B cell (primary cell): Measurements from ENCODE around the gene SYT6. TPM values are rescaled to one million over a fixed set of nuclear protein-coding genes. Genes with fewer than 3 reads are reported as not detected.

Experiments used
- ATAC-seq: fragments of 200-7000 bp; cut with Tn5 transposase; one replicate; pipeline ENCODE4 v1.10.0; 2021; ENCODE audit warnings: low read depth, mild to moderate bottlenecking, moderate number of reproducible peaks, moderate library complexity
- CTCF ChIA-PET: fragments of 350-600 bp; sonication (Branson Sonifier 250); formaldehyde crosslinking; loops from one replicate; lab custom pipeline; 2021; ENCODE audit warnings: antibody characterized with exemption, inconsistent platforms; lab: Charles Lee
- POLR2A ChIA-PET: fragments of 350-600 bp; sonication (Branson Sonifier 250); formaldehyde crosslinking; loops from one replicate; lab custom pipeline; 2021; ENCODE audit warnings: antibody characterized with exemption; lab: Charles Lee
- DNase-seq: peaks from one replicate; pipeline ENCODE4 v3.0.0; 2013
- H2AFZ ChIP-seq: 2 replicates; pipeline ENCODE4 v1.6.1; 2012; ENCODE audit warnings: mild to moderate bottlenecking, low read depth, low read length; ENCODE audit not compliant: insufficient read depth, poor library complexity, severe bottlenecking
- H3K27ac ChIP-seq, 2 donors: 1 replicate in 1 of 2; 2 replicates in 1 of 2; pipeline ENCODE4 v1.5.1; 2012 to 2013; ENCODE audit warnings: low read length in 2 of 2, mild to moderate bottlenecking in 2 of 2, moderate library complexity in 1 of 2
- H3K27me3 ChIP-seq, 4 experiments: fragments of 200-600 bp in 1 of 4; sonication (generic) in 1 of 4; replicated peaks in 1 of 4; 1 replicate in 2 of 4; 2 replicates in 2 of 4; pipeline versions ENCODE4 v1.6.1 to v1.7.0; 2013 to 2016; ENCODE audit warnings: low read length in 3 of 4, mild to moderate bottlenecking in 2 of 4, mixed read lengths in 1 of 4, moderate library complexity in 1 of 4; ENCODE audit not compliant: insufficient read depth in 4 of 4, control insufficient read depth in 3 of 4; ENCODE audit errors: control extremely low read depth in 1 of 4
- H3K36me3 ChIP-seq, 2 experiments: replicated peaks in 1 of 2; 1 replicate in 1 of 2; 2 replicates in 1 of 2; pipeline versions ENCODE4 v1.6.1 to v1.7.1; 2013; ENCODE audit warnings: low read length in 1 of 2; ENCODE audit not compliant: insufficient read depth in 2 of 2, control insufficient read depth in 1 of 2; ENCODE audit errors: control extremely low read depth in 1 of 2, extremely low read depth in 1 of 2
- H3K4me1 ChIP-seq, 2 donors: fragments of 200-600 bp in 1 of 2; sonication (generic) in 1 of 2; 1 replicate in 1 of 2; 2 replicates in 1 of 2; pipeline versions ENCODE4 v1.5.1 to v1.6.1; 2013 to 2017; ENCODE audit warnings: low read length in 2 of 2; ENCODE audit not compliant: control insufficient read depth in 2 of 2, insufficient read depth in 2 of 2
- H3K4me2 ChIP-seq: replicated peaks from 2 replicates; pipeline ENCODE3; 2012; ENCODE audit warnings: mild to moderate bottlenecking, low read depth, low read length; ENCODE audit not compliant: poor library complexity, severe bottlenecking
- H3K4me3 ChIP-seq, 5 experiments: fragments of 200-600 bp in 1 of 5; sonication (generic) in 1 of 5; 1 replicate in 3 of 5; 2 replicates in 2 of 5; pipeline versions ENCODE4 v1.5.1 to v1.7.0; 2011 to 2016; ENCODE audit warnings: low read length in 4 of 5, mild to moderate bottlenecking in 4 of 5, low read depth in 2 of 5, control low read depth in 1 of 5, moderate library complexity in 1 of 5; ENCODE audit not compliant: insufficient read depth in 1 of 5; ENCODE audit errors: control extremely low read depth in 1 of 5, extremely low read depth in 1 of 5
- H3K79me2 ChIP-seq: fragments of 200-600 bp; sonication (generic); one replicate; pipeline ENCODE4 v1.6.0; 2016; ENCODE audit warnings: low read length; ENCODE audit not compliant: control insufficient read depth, insufficient read depth
- H3K9ac ChIP-seq: fragments of 200-600 bp; sonication (generic); 2 replicates; pipeline ENCODE4 v1.6.1; 2017; ENCODE audit warnings: mild to moderate bottlenecking, low read length, moderate library complexity
- H3K9me3 ChIP-seq, 3 donors: one replicate each; pipeline versions ENCODE4 v1.6.1 to v1.7.1; 2013; ENCODE audit warnings: low read length in 2 of 3; ENCODE audit not compliant: control insufficient read depth in 2 of 3, insufficient read depth in 1 of 3; ENCODE audit errors: control extremely low read depth in 1 of 3
- H4K20me1 ChIP-seq: 2 replicates; pipeline ENCODE4 v1.6.0; 2012; ENCODE audit warnings: mild to moderate bottlenecking, low read length; ENCODE audit not compliant: insufficient read depth, control insufficient read depth, poor library complexity, severe bottlenecking
- H3K27ac Mint-ChIP-seq: one replicate; pipeline ENCODE4 v1.8.0; 2021; ENCODE audit warnings: mixed read lengths
- H3K27me3 Mint-ChIP-seq: one replicate; pipeline ENCODE4 v1.8.0; 2021; ENCODE audit warnings: mixed read lengths
- H3K4me1 Mint-ChIP-seq: one replicate; pipeline ENCODE4 v1.8.0; 2021; ENCODE audit warnings: mixed read lengths
- H3K4me3 Mint-ChIP-seq: one replicate; pipeline ENCODE4 v1.8.0; 2021; ENCODE audit warnings: mixed read lengths
- H3K9me3 Mint-ChIP-seq: one replicate; pipeline ENCODE4 v1.8.0; 2022; ENCODE audit warnings: mixed read lengths; ENCODE audit not compliant: insufficient read depth
- CTCF ChIP-seq: fragments of 200-600 bp; IDR thresholded peaks from one replicate; pipeline ENCODE4 v1.8.0; 2022; ENCODE audit warnings: antibody characterized with exemption, mild to moderate bottlenecking
- EZH2 ChIP-seq: IDR thresholded peaks from 2 replicates; pipeline ENCODE4 v1.6.1; 2012; ENCODE audit warnings: borderline replicate concordance, low read depth, mild to moderate bottlenecking, moderate library complexity, low read length; ENCODE audit not compliant: insufficient read depth, poor library complexity, severe bottlenecking
- WGBS: methylation state at CpG from one replicate; pipeline ENCODE4 v1.1.5; 2013; ENCODE audit warnings: missing lambda C conversion rate; ENCODE audit not compliant: insufficient coverage; 5-methylcytosine and 5-hydroxymethylcytosine counted together
- intact Hi-C: fragments of 100-400 bp; cut with micrococcal nuclease; formaldehyde crosslinking; loops from one replicate; pipeline ENCODE4 v1.10.0; 2022
- polyA plus RNA-seq: library from polyadenylated mRNA; depleted of rRNA; stranded (reverse); fragments of >200 nt; gene quantifications from 2 replicates; pipeline ENCODE4 v1.2.3, GENCODE V29; 2012
- total RNA-seq, 2 donors: library from RNA; stranded (reverse); fragments of 120-200 nt in 1 of 2; gene quantifications; 1 replicate in 1 of 2; 2 replicates in 1 of 2; pipeline versions ENCODE4 v1.2.3 to v1.2.4, GENCODE V29; 2013 to 2022

Gene SYT6
- total and polyA plus RNA-seq, 2 donors (not counting 1 experiment from before 2014, with no cell fraction given): not detected

- intact Hi-C loops: no loop called here
- H4K20me1 ChIP-seq: no peaks in the 10 kb centered on the region
- no peak overlapping the region for H3K4me3 ChIP-seq
- H3K27me3 Mint-ChIP-seq: peaks cover 7% of the 10 kb centered on the region
- CTCF ChIA-PET: no interaction called here
- TF ChIP-seq EZH2: no peak
- TF ChIP-seq CTCF: no peak
- no peaks in the 10 kb centered on the region for H3K4me1 Mint-ChIP-seq
- H3K9me3 Mint-ChIP-seq: peaks cover 4% of the 10 kb centered on the region
- ATAC-seq (no peak), DNase-seq (no peak)
- H2AFZ ChIP-seq: no peak overlapping the region
- H3K27ac ChIP-seq: no peak overlapping the region
- WGBS: 90% methylated on average over 5 of the region's 5 CpGs
- no peak overlapping the region for H3K9ac ChIP-seq
- no peaks in the 10 kb centered on the region for H3K36me3 ChIP-seq
- H3K79me2 ChIP-seq: no peaks in the 10 kb centered on the region
- H3K9me3 ChIP-seq: no peaks in the 10 kb centered on the region
- H3K4me1 ChIP-seq: no peaks in the 10 kb centered on the region
- POLR2A ChIA-PET: no interaction called here
- no peak overlapping the region for H3K4me3 Mint-ChIP-seq
- no peak overlapping the region for H3K4me2 ChIP-seq
- H3K27me3 ChIP-seq: no peaks in the 10 kb centered on the region
- no peak overlapping the region for H3K27ac Mint-ChIP-seq
These were observed 27.1 kb upstream of the SYT6 start for GRCh38 chr1:114180742-114181141.

- Mint-ChIP-seq H3K4me1 (no peaks in the 10 kb centered on the region), H3K27me3 (peaks cover 7% of the 10 kb centered on the region), H3K27ac (no peak overlapping the region), H3K4me3 (no peak overlapping the region), H3K9me3 (no peaks in the 10 kb centered on the region)
- Histone ChIP-seq H3K79me2 (no peaks in the 10 kb centered on the region), H3K4me3 (no peak overlapping the region), H3K27ac (no peak overlapping the region), H3K36me3 (no peaks in the 10 kb centered on the region), H3K27me3 (no peaks in the 10 kb centered on the region), H3K9me3 (no peaks in the 10 kb centered on the region), H2AFZ (no peak overlapping the region), H3K9ac (no peak overlapping the region), H4K20me1 (no peaks in the 10 kb centered on the region), H3K4me2 (no peak overlapping the region), H3K4me1 (no peaks in the 10 kb centered on the region)
- no peak for ATAC-seq
- DNase-seq: no peak
- TF ChIP-seq CTCF: no peak
- TF ChIP-seq EZH2: no peak
- WGBS: 100% methylated on average over 1 of the region's 2 CpGs
- ChIA-PET CTCF (no interaction called here), POLR2A (no interaction called here)
- intact Hi-C loops: no loop called here
These were observed 25.3 kb upstream of the SYT6 start for GRCh38 chr1:114178936-114179335.
